Ovary (tissue), 3 donors: ENCODE results near the gene SCGB1D2.

Experiments
- CTCF ChIP-seq, 3 donors: fragments of 450-650 bp in 2 of 3; fragments of 200-600 bp in 1 of 3; IDR thresholded peaks; one replicate each; pipeline versions ENCODE4 v1.5.1 to v1.8.0; 2016 to 2022; ENCODE audit warnings: antibody characterized with exemption in 3 of 3, mild to moderate bottlenecking in 1 of 3
- EP300 ChIP-seq: sonication (generic); formaldehyde crosslinking; IDR thresholded peaks from one replicate; pipeline ENCODE4 v1.6.1; 2017; ENCODE audit warnings: antibody characterized with exemption
- POLR2A ChIP-seq: fragments of 450-650 bp; IDR thresholded peaks from one replicate; pipeline ENCODE4 v1.6.1; 2017; ENCODE audit warnings: antibody characterized with exemption, mild to moderate bottlenecking, moderate library complexity
- donor health status: DM: no; HTN: no; CAD: no.

- TF ChIP-seq CTCF (IDR thresholded peaks at IDR 0.05) (no peak), POLR2A (no peak), EP300 (no peak)
Measured at GRCh38 chr11:62237499-62237898, 4.5 kb upstream of the SCGB1D2 start.
